Stomach (tissue), 4 donors: ENCODE results near the gene RFC2.

Experiments used
- POLR2A ChIP-seq, 4 donors: fragments of 450-650 bp; IDR thresholded peaks; one replicate each; pipeline ENCODE4 v1.6.1; 2016; ENCODE audit warnings: antibody characterized with exemption in 4 of 4, control low read depth in 2 of 4, mild to moderate bottlenecking in 1 of 4, moderate library complexity in 1 of 4
- POLR2AphosphoS5 ChIP-seq, 3 donors: sonication (generic); formaldehyde crosslinking; IDR thresholded peaks; one replicate each; pipeline ENCODE4 v1.6.1; 2016; ENCODE audit warnings: antibody characterized with exemption in 3 of 3
- TF ChIP-seq, protein P1 (sequence below), 7 experiments: fragments of 450-650 bp in 4 of 7; fragments of 200-600 bp in 3 of 7; sonication (generic) in 3 of 7; IDR thresholded peaks; one replicate each; pipeline ENCODE4 v1.5.1; 2016 to 2019; ENCODE audit warnings: antibody characterized with exemption in 7 of 7, control low read depth in 2 of 7, mild to moderate bottlenecking in 1 of 7

DNA sequence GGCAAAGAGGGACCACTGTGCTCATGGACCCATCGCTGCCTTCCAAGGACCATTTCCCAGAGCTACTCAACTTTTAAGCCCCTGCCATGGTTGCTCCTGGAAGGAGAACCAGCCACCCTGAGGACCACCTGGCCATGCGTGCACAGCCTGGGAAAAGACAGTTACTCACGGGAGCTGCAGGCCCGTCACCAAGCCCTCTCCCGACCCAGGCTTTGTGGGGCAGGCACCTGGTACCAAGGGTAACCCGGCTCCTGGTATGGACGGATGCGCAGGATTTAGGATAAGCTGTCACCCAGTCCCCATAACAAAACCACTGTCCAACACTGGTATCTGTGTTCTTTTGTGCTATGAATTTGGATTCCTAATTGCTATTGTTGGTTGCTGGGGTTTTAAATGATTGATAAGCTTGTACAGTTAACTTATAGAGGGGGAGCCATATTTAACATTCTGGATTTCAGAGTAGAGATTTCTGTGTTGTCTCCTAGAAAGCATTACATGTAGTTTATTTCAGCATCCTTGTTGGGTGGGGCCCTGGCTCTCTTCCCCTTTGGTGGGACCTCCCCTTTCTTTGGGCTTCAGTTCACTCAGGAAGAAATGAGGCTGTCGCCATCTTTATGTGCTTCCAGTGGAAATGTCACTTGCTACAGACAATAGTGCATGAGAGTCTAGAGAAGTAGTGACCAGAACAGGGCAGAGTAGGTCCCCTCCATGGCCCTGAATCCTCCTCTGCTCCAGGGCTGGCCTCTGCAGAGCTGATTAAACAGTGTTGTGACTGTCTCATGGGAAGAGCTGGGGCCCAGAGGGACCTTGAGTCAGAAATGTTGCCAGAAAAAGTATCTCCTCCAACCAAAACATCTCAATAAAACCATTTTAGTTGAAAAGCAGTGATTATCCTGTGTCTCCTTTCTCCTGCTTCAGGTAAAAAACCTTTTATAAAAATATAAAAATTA lies 25.0 kb downstream of the RFC2 start:
- TF ChIP-seq POLR2A (IDR thresholded peaks at IDR 0.05) (no peak), POLR2AphosphoS5 (IDR thresholded peaks at IDR 0.05) (no peak)
- TF ChIP-seq, protein P1, sequence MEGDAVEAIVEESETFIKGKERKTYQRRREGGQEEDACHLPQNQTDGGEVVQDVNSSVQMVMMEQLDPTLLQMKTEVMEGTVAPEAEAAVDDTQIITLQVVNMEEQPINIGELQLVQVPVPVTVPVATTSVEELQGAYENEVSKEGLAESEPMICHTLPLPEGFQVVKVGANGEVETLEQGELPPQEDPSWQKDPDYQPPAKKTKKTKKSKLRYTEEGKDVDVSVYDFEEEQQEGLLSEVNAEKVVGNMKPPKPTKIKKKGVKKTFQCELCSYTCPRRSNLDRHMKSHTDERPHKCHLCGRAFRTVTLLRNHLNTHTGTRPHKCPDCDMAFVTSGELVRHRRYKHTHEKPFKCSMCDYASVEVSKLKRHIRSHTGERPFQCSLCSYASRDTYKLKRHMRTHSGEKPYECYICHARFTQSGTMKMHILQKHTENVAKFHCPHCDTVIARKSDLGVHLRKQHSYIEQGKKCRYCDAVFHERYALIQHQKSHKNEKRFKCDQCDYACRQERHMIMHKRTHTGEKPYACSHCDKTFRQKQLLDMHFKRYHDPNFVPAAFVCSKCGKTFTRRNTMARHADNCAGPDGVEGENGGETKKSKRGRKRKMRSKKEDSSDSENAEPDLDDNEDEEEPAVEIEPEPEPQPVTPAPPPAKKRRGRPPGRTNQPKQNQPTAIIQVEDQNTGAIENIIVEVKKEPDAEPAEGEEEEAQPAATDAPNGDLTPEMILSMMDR (IDR thresholded peaks at IDR 0.05): no peak
